ENCODE measurements around the gene KRT13. TPM values are rescaled to one million over a fixed set of nuclear protein-coding genes. Genes with fewer than 3 reads are reported as not detected.

Gene KRT13
- total RNA-seq, 4 donors from 2014 or later = 1.5 to 6.4 (median 3.0) TPM

GRCh38 chr17:41466988-41467387 is 38.4 kb downstream of the KRT13 start, which contains the start of gene KRT32:
Gene KRT32 (minus strand): TSS chr17:41467386. CDS start chr17:41467325, 61 bp downstream.
- Histone ChIP-seq H3K27ac (no peak within 1 kb of the TSS), H3K4me3 (no peak within 1 kb of the TSS), H3K9me3 (no peaks in the 10 kb centered on the region), H3K4me1 (no peaks in the 10 kb centered on the region), H3K27me3 (no peaks in the 10 kb centered on the region), H3K36me3 (no peaks in the 10 kb centered on the region)
- no peak for DNase-seq
- TF ChIP-seq, protein P1, sequence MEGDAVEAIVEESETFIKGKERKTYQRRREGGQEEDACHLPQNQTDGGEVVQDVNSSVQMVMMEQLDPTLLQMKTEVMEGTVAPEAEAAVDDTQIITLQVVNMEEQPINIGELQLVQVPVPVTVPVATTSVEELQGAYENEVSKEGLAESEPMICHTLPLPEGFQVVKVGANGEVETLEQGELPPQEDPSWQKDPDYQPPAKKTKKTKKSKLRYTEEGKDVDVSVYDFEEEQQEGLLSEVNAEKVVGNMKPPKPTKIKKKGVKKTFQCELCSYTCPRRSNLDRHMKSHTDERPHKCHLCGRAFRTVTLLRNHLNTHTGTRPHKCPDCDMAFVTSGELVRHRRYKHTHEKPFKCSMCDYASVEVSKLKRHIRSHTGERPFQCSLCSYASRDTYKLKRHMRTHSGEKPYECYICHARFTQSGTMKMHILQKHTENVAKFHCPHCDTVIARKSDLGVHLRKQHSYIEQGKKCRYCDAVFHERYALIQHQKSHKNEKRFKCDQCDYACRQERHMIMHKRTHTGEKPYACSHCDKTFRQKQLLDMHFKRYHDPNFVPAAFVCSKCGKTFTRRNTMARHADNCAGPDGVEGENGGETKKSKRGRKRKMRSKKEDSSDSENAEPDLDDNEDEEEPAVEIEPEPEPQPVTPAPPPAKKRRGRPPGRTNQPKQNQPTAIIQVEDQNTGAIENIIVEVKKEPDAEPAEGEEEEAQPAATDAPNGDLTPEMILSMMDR (IDR thresholded peaks at IDR 0.05) = no peak
- no peak for TF ChIP-seq POLR2A (IDR thresholded peaks at IDR 0.05)
- intact Hi-C loops (cut with DNase I; ENCODE audit: low total_unique reads) = no loop called here

DNA sequence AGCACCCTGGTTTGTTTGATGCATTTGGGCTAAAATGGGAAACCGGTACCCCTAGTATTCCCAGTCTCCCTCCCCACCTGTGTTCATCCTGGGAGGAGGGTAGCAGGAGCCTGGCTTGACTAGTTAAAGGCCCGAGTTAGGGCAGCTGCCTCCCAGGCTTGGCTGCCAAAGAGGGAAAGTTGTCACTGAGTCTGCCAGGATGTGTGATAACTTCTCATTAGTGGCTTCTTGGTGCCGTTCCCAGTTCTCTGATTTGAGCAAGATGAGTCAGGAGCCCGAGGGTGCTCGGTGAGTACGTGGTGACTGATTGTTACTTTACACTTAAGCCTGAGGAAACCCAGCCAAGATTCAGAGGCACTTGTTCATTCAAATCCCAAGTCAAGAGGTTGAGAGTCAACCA is 40.7 kb downstream of the KRT13 start:
- intact Hi-C loops (cut with DNase I; ENCODE audit: low total_unique reads) = no loop called here
- Histone ChIP-seq H3K4me3 (no peak overlapping the region), H3K4me1 (no peaks in the 10 kb centered on the region), H3K36me3 (no peaks in the 10 kb centered on the region), H3K9me3 (no peaks in the 10 kb centered on the region), H3K27me3 (no peaks in the 10 kb centered on the region), H3K27ac (no peak overlapping the region)
- peak; percentile 80 to 90 for DNase-seq
- no peak for TF ChIP-seq POLR2A (IDR thresholded peaks at IDR 0.05)
- TF ChIP-seq, protein P1 (IDR thresholded peaks at IDR 0.05) = no peak

DNA sequence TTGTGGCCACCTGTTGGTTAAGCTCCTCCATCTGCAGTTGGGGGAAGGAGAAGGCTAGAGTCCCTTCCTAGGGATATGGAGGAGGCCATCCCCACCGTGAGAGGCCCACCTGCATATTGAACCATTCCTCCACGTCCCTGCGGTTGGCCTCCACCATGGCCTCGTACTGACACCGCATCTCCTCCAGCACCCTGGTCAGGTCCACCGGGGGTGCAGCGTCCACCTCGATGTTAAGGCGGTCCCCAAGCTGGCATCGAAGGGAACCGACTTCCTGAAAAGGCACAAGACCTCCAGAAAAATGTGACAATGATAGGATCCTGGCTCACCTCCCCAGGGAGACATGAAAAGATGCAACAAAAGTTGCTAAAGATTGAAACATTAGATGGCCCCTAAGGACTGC is 41.2 kb downstream of the KRT13 start:
- intact Hi-C loops (cut with DNase I; ENCODE audit: low total_unique reads) = no loop called here
- H3K27ac ChIP-seq = no peak overlapping the region
- no peaks in the 10 kb centered on the region for H3K9me3 ChIP-seq
- H3K27me3 ChIP-seq = no peaks in the 10 kb centered on the region
- no peaks in the 10 kb centered on the region for H3K4me1 ChIP-seq
- no peak for TF ChIP-seq POLR2A (IDR thresholded peaks at IDR 0.05)
- TF ChIP-seq, protein P1 (IDR thresholded peaks at IDR 0.05) = no peak
- DNase-seq = no peak
- no peaks in the 10 kb centered on the region for H3K36me3 ChIP-seq
- H3K4me3 ChIP-seq = no peak overlapping the region

- no peak for DNase-seq
- no peak for TF ChIP-seq POLR2A (IDR thresholded peaks at IDR 0.05)
- TF ChIP-seq, protein P1 (IDR thresholded peaks at IDR 0.05) = no peak
- H3K27me3 ChIP-seq = no peaks in the 10 kb centered on the region
- intact Hi-C loops (cut with DNase I; ENCODE audit: low total_unique reads) = no loop called here
- H3K4me3 ChIP-seq = no peak overlapping the region
- no peaks in the 10 kb centered on the region for H3K36me3 ChIP-seq
- no peaks in the 10 kb centered on the region for H3K9me3 ChIP-seq
- H3K4me1 ChIP-seq = no peaks in the 10 kb centered on the region
- no peak overlapping the region for H3K27ac ChIP-seq
These were observed 41.7 kb downstream of the KRT13 start for GRCh38 chr17:41463746-41464145.

DNA sequence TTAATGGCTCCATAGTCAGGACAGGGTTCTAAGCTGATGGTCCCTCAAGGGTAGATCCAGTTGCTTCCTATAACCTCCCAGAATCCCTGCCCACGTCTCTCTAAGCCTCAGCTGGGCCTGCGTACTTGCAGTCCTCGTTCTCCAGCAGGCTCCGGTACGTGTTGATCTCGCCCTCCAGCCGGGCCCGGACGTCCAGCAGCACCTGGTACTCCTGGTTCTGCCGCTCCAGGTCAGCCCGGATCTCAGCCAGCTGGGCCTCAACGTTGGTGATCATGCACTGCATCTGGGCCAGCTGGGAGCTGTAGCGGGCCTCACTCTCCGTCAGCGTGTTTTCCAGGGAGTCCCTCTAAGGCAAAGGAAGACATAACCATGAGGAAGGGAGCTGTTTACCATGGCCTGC is 42.7 kb downstream of the KRT13 start:
- Histone ChIP-seq H3K36me3 (no peaks in the 10 kb centered on the region), H3K4me3 (no peak overlapping the region), H3K27ac (no peak overlapping the region), H3K9me3 (no peaks in the 10 kb centered on the region), H3K27me3 (no peaks in the 10 kb centered on the region), H3K4me1 (no peaks in the 10 kb centered on the region)
- intact Hi-C loops (cut with DNase I; ENCODE audit: low total_unique reads) = no loop called here
- TF ChIP-seq POLR2A (IDR thresholded peaks at IDR 0.05) = no peak
- no peak for DNase-seq

- Histone ChIP-seq H3K4me1 (no peaks in the 10 kb centered on the region), H3K9me3 (no peaks in the 10 kb centered on the region), H3K27me3 (no peaks in the 10 kb centered on the region), H3K36me3 (no peaks in the 10 kb centered on the region), H3K4me3 (no peak overlapping the region), H3K27ac (no peak overlapping the region)
- no peak for DNase-seq
- TF ChIP-seq, protein P1 (IDR thresholded peaks at IDR 0.05) = no peak
- TF ChIP-seq POLR2A (IDR thresholded peaks at IDR 0.05) = no peak
- intact Hi-C loops (cut with DNase I; ENCODE audit: low total_unique reads) = no loop called here
These were observed 47.7 kb downstream of the KRT13 start for GRCh38 chr17:41457676-41458075.

Measured in uterus (tissue), 4 donors.